ENCODE results near the gene STAT6.
A peak's percentile ranks its signal among the peaks of the same experiment; 100 is the strongest.

Gene STAT6

DNA sequence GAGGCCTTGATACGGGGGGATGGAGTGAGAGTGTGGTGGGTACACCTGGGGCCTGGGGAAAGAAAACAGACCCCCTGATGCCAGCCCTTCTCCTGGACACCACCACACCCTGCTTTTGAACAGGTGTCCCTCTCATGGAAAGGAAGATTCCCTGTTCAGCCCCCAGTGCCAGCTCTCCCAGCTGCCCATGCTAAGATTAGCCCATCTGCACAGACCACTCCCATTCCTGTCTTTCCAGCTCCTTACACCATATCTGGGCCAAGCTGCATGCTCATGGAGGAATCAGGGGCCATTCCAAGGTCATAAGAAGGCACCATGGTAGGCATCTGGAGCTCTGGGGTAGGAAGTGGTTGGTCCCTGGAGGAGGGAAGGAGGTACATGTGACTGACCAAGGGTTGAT is 12.6 kb downstream of the STAT6 start:
- no peaks in the 10 kb centered on the region for H4K20me1 ChIP-seq (ENCODE audit: low read depth, low read length)
- no peaks in the 10 kb centered on the region for H3K9me2 ChIP-seq (replicated peaks; ENCODE audit: insufficient read depth, low read length)
- H3K27ac ChIP-seq (ENCODE audit: low read depth, low read length) = no peak overlapping the region
- peaks cover 27% of the 10 kb centered on the region for H3F3A ChIP-seq (ENCODE audit: insufficient read depth)
- no peaks in the 10 kb centered on the region for H3K79me2 ChIP-seq (ENCODE audit: insufficient read depth, low read length)
- H3K36me3 ChIP-seq (ENCODE audit: low read length) = peaks cover 3% of the 10 kb centered on the region; the same call in 1 of the 2 replicates
- no peaks in the 10 kb centered on the region for H3K27me3 ChIP-seq (ENCODE audit: low read length)
- TF ChIP-seq EZH2phosphoT487 (conservative IDR thresholded peaks at IDR 0.05; ENCODE audit: low read length) = no peak
- H3K4me3 ChIP-seq (ENCODE audit: insufficient read depth, low read length, poor library complexity, severe bottlenecking) = no peak overlapping the region
- no peaks in the 10 kb centered on the region for H3K9me3 ChIP-seq (ENCODE audit: insufficient read depth, low read length)
- no peak overlapping the region for H3K4me2 ChIP-seq (ENCODE audit: low read depth, low read length, poor library complexity, severe bottlenecking)
- no peak overlapping the region for H2AFZ ChIP-seq (ENCODE audit: low read depth, low read length, severe bottlenecking)
- no peak overlapping the region for H3K9ac ChIP-seq (ENCODE audit: low read length)

DNA sequence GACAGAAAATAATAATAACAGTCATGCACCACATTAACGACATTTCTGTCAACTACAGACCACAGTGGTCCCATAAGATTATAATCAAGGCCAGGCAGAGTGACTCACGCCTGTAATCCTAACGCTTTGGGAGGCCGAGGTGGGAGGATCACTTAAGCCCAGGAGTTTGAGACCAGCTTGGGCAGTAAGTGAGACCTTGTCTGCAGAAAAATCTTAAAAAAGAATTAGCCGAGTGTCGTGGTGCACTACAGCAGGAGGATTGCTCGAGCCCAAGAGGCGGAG is 13.7 kb downstream of the STAT6 start:
- Histone ChIP-seq H2AFZ (ENCODE audit: low read depth, low read length, severe bottlenecking) (no peak overlapping the region), H3K9me2 (replicated peaks; ENCODE audit: insufficient read depth, low read length) (no peaks in the 10 kb centered on the region), H3K27ac (ENCODE audit: low read depth, low read length) (no peak overlapping the region), H3K36me3 (ENCODE audit: low read length) (peaks cover 3% of the 10 kb centered on the region; the same call in 1 of the 2 replicates), H3K4me3 (ENCODE audit: insufficient read depth, low read length, poor library complexity, severe bottlenecking) (no peak overlapping the region), H4K20me1 (ENCODE audit: low read depth, low read length) (no peaks in the 10 kb centered on the region), H3K9ac (ENCODE audit: low read length) (no peak overlapping the region), H3K4me2 (ENCODE audit: low read depth, low read length, poor library complexity, severe bottlenecking) (no peak overlapping the region), H3F3A (ENCODE audit: insufficient read depth) (peaks cover 31% of the 10 kb centered on the region), H3K27me3 (ENCODE audit: low read length) (no peaks in the 10 kb centered on the region), H3K79me2 (ENCODE audit: insufficient read depth, low read length) (no peaks in the 10 kb centered on the region), H3K9me3 (ENCODE audit: insufficient read depth, low read length) (no peaks in the 10 kb centered on the region)
- no peak for TF ChIP-seq EZH2phosphoT487 (conservative IDR thresholded peaks at IDR 0.05; ENCODE audit: low read length)
- TF ChIP-seq, protein P1, sequence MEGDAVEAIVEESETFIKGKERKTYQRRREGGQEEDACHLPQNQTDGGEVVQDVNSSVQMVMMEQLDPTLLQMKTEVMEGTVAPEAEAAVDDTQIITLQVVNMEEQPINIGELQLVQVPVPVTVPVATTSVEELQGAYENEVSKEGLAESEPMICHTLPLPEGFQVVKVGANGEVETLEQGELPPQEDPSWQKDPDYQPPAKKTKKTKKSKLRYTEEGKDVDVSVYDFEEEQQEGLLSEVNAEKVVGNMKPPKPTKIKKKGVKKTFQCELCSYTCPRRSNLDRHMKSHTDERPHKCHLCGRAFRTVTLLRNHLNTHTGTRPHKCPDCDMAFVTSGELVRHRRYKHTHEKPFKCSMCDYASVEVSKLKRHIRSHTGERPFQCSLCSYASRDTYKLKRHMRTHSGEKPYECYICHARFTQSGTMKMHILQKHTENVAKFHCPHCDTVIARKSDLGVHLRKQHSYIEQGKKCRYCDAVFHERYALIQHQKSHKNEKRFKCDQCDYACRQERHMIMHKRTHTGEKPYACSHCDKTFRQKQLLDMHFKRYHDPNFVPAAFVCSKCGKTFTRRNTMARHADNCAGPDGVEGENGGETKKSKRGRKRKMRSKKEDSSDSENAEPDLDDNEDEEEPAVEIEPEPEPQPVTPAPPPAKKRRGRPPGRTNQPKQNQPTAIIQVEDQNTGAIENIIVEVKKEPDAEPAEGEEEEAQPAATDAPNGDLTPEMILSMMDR (IDR thresholded peaks at IDR 0.05; ENCODE audit: insufficient read depth, low read length, poor library complexity, severe bottlenecking) = no peak

DNA sequence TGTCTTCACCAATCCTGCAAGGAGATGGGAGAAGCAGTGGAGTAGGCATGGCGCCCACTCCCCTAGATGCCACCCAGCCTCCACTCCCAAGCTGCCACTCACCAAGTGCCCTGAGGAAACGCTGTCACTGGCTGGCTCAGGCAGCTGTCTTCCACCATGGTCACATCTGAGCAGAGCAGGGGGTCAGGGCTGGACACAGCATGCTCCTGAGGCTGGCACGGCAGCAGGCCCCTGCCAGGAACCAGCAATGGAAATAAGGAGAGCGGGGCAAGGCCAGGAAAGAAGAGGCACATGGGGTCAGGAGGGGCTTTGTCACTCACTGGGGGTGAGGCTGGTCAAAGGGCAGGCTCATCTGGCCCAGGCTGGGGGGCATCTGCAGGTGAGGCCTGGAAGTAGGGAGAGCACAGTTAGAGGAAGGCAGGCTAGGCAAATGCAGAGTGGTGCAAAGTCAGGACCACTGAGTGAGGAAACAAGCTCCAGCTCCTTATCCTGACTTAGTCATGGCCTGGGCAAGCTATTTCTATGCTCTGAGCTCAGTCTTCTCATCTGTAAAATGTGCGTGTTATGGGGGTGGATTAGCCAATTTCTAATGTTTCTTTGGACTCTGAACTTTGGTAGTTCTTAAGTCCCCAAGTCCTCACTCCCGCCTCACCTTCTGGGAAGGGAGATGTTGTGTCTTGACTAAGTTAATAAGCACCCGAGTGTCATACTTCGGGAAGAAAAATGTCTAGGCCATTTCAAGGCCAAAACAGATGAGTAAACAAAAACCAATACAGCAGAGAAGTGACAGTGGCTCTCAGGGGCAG is 14.2 kb downstream of the STAT6 start:
- Histone ChIP-seq H3K79me2 (ENCODE audit: insufficient read depth, low read length) (no peaks in the 10 kb centered on the region), H3K27me3 (ENCODE audit: low read length) (no peaks in the 10 kb centered on the region), H3K4me2 (ENCODE audit: low read depth, low read length, poor library complexity, severe bottlenecking) (no peak overlapping the region), H3K4me3 (ENCODE audit: insufficient read depth, low read length, poor library complexity, severe bottlenecking) (no peak overlapping the region), H3K9me3 (ENCODE audit: insufficient read depth, low read length) (no peaks in the 10 kb centered on the region), H3K27ac (ENCODE audit: low read depth, low read length) (no peak overlapping the region; the same call in 1 of the 2 replicates), H3K36me3 (ENCODE audit: low read length) (peaks cover 3% of the 10 kb centered on the region; the same call in 1 of the 2 replicates), H2AFZ (ENCODE audit: low read depth, low read length, severe bottlenecking) (no peak overlapping the region), H4K20me1 (ENCODE audit: low read depth, low read length) (no peaks in the 10 kb centered on the region), H3F3A (ENCODE audit: insufficient read depth) (peaks cover 33% of the 10 kb centered on the region), H3K9me2 (replicated peaks; ENCODE audit: insufficient read depth, low read length) (no peaks in the 10 kb centered on the region), H3K9ac (ENCODE audit: low read length) (no peak overlapping the region)
- TF ChIP-seq, protein P1 (IDR thresholded peaks at IDR 0.05; ENCODE audit: insufficient read depth, low read length, poor library complexity, severe bottlenecking) = no peak
- TF ChIP-seq EZH2phosphoT487 (conservative IDR thresholded peaks at IDR 0.05; ENCODE audit: low read length) = no peak

DNA sequence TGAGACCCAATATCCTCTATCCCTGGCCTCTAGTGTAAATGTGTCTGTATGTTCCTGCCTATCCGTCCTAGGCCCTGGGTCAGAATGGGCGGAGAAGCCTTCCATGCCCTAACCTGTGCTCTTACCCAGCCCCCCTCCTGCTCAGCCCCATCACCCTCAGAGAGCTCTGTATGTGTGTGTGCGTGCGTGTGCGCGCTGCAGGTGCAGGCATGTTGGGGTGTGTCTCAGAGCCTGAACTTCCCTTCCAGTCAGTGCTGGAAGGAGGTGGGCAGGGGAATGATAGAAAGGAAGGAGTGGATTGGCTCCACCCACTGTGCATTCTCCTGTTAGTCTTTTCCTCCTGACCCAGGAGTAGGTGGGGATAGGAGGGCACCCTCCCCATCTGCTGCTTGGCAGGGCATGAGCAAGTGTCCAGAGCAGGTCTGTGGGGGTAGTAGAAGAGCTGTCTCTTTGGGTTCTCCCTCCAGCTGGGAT is 15.0 kb downstream of the STAT6 start:
- H3K4me3 ChIP-seq (ENCODE audit: insufficient read depth, low read length, poor library complexity, severe bottlenecking) = no peak overlapping the region
- H3K9ac ChIP-seq (ENCODE audit: low read length) = no peak overlapping the region
- H3K36me3 ChIP-seq (ENCODE audit: low read length) = peaks cover 3% of the 10 kb centered on the region; the same call in 1 of the 2 replicates
- no peak overlapping the region for H3K4me2 ChIP-seq (ENCODE audit: low read depth, low read length, poor library complexity, severe bottlenecking)
- no peaks in the 10 kb centered on the region for H3K9me2 ChIP-seq (replicated peaks; ENCODE audit: insufficient read depth, low read length)
- H3K27me3 ChIP-seq (ENCODE audit: low read length) = no peaks in the 10 kb centered on the region
- H3F3A ChIP-seq (ENCODE audit: insufficient read depth) = peaks cover 33% of the 10 kb centered on the region
- peak overlapping the region; percentile 74 for H3K27ac ChIP-seq (ENCODE audit: low read depth, low read length)
- H4K20me1 ChIP-seq (ENCODE audit: low read depth, low read length) = no peaks in the 10 kb centered on the region
- H3K79me2 ChIP-seq (ENCODE audit: insufficient read depth, low read length) = no peaks in the 10 kb centered on the region
- no peak overlapping the region for H2AFZ ChIP-seq (ENCODE audit: low read depth, low read length, severe bottlenecking)
- no peaks in the 10 kb centered on the region for H3K9me3 ChIP-seq (ENCODE audit: insufficient read depth, low read length)
- TF ChIP-seq, protein P1 (IDR thresholded peaks at IDR 0.05; ENCODE audit: insufficient read depth, low read length, poor library complexity, severe bottlenecking) = no peak
- no peak for TF ChIP-seq EZH2phosphoT487 (conservative IDR thresholded peaks at IDR 0.05; ENCODE audit: low read length)

All from SU-DHL-6 (cell line).